Breast epithelium (tissue), 4 donors: ENCODE results near the gene TSPAN7. TPM values are rescaled to one million over a fixed set of nuclear protein-coding genes. Genes with fewer than 3 reads are reported as not detected.

ENCODE experiments used
- DNase-seq, 2 donors: peaks; one replicate each; pipeline ENCODE4 v3.0.0-alpha.2; 2019; ENCODE audit warnings: low spot score in 2 of 2
- H3K27ac ChIP-seq, 2 donors: fragments of 200-600 bp; sonication (generic) in 1 of 2; one replicate each; pipeline ENCODE4 v1.5.1; 2016 to 2019; ENCODE audit warnings: mild to moderate bottlenecking in 1 of 2
- H3K27me3 ChIP-seq, 2 donors: fragments of 200-600 bp; sonication (generic) in 1 of 2; one replicate each; pipeline versions ENCODE4 v1.5.1 to v1.6.0; 2017 to 2019; ENCODE audit warnings: control low read depth in 1 of 2, mild to moderate bottlenecking in 1 of 2
- H3K36me3 ChIP-seq: fragments of 200-600 bp; one replicate; pipeline ENCODE4 v1.5.1; 2019
- H3K4me1 ChIP-seq, 2 donors: fragments of 200-600 bp; sonication (generic); one replicate each; pipeline ENCODE4 v1.5.1; 2016 to 2019; ENCODE audit warnings: control low read depth in 1 of 2
- H3K4me3 ChIP-seq, 3 donors: fragments of 200-600 bp; sonication (generic); 1 replicate in 2 of 3; 2 replicates in 1 of 3; pipeline ENCODE4 v1.5.1; 2016 to 2019; ENCODE audit warnings: mild to moderate bottlenecking in 3 of 3, moderate library complexity in 2 of 3
- H3K9me3 ChIP-seq, 2 donors: fragments of 200-600 bp; sonication (generic) in 1 of 2; one replicate each; pipeline ENCODE4 v1.5.1; 2016 to 2019; ENCODE audit warnings: control low read depth in 1 of 2
- POLR2A ChIP-seq: fragments of 450-650 bp; IDR thresholded peaks from one replicate; pipeline ENCODE4 v1.6.1; 2016; ENCODE audit warnings: antibody characterized with exemption, mild to moderate bottlenecking, moderate library complexity
- POLR2AphosphoS5 ChIP-seq, 3 donors: sonication (generic); formaldehyde crosslinking; IDR thresholded peaks; one replicate each; pipeline ENCODE4 v1.6.1; 2017; ENCODE audit warnings: antibody characterized with exemption in 3 of 3
- intact Hi-C: fragments of 100-400 bp; cut with DNase I; formaldehyde crosslinking; loops from one replicate; pipeline ENCODE4 v1.15.1; 2023; ENCODE audit warnings: low total_unique reads
- total RNA-seq, 3 donors: library from RNA; depleted of rRNA; stranded (reverse); fragments of >200 nt; gene quantifications; one replicate each; pipeline ENCODE4 v1.1.0, GENCODE V29; 2016
- TF ChIP-seq, protein P1 (sequence below), 3 donors: fragments of 450-650 bp; IDR thresholded peaks; one replicate each; pipeline ENCODE4 v1.5.1; 2016 to 2017; ENCODE audit warnings: antibody characterized with exemption in 3 of 3, mild to moderate bottlenecking in 3 of 3, moderate library complexity in 3 of 3

The TSPAN7 gene
- total RNA-seq, 3 donors from 2014 or later: 15.5 to 26.9 (median 25.9) TPM

DNA sequence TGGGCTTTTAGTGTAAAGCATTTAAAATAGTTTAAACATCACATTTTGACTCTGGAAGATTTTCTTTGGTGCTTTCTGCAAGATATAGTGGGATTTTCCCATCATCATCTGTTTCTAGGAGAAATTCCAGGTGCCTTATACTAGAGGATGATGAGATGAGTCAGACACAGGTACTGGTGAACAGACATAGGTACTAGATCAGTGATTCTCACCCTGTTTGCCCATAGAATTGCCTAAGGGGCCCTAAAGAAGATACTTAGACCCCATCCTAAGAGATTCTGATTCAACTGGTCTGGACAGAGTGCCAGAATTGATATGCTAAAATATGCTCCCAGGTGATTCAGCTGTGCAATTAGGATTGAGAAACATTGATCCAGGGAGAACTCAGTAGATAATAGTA, 9.7 kb downstream of the TSPAN7 start:
- H3K36me3 ChIP-seq: no peaks in the 10 kb centered on the region
- TF ChIP-seq, protein P1, sequence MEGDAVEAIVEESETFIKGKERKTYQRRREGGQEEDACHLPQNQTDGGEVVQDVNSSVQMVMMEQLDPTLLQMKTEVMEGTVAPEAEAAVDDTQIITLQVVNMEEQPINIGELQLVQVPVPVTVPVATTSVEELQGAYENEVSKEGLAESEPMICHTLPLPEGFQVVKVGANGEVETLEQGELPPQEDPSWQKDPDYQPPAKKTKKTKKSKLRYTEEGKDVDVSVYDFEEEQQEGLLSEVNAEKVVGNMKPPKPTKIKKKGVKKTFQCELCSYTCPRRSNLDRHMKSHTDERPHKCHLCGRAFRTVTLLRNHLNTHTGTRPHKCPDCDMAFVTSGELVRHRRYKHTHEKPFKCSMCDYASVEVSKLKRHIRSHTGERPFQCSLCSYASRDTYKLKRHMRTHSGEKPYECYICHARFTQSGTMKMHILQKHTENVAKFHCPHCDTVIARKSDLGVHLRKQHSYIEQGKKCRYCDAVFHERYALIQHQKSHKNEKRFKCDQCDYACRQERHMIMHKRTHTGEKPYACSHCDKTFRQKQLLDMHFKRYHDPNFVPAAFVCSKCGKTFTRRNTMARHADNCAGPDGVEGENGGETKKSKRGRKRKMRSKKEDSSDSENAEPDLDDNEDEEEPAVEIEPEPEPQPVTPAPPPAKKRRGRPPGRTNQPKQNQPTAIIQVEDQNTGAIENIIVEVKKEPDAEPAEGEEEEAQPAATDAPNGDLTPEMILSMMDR (IDR thresholded peaks at IDR 0.05): no peak
- TF ChIP-seq POLR2A: no peak
- TF ChIP-seq POLR2AphosphoS5 (IDR thresholded peaks at IDR 0.05): no peak

DNA sequence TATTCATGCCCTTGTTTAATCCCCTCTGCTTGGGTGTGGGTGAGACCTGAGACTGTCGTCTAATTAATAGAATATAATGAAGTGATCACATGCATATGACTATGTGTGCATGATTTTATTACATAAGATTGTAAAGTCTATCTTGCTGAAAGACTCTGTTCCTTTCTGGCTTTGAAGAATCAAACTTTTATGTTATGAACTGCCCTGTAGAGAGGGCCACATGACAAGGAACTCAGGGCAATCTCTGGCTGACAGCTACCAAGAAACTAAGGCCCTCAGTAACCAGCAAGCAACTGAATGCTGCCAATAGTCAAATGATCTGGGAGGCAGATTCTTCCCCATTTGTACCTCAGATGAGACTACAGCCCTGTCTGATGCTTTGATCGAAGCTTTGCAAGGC, 13.5 kb downstream of the TSPAN7 start:
- H3K9me3 ChIP-seq: no peaks in the 10 kb centered on the region
- DNase-seq: no peak
- TF ChIP-seq, protein P1 (IDR thresholded peaks at IDR 0.05): no peak
- TF ChIP-seq POLR2A: no peak
- no peak for TF ChIP-seq POLR2AphosphoS5 (IDR thresholded peaks at IDR 0.05)

More for the DNA sequence above, 9.7 kb downstream of the TSPAN7 start:
- intact Hi-C loops: no loop called here
- no peak for DNase-seq
- Histone ChIP-seq H3K4me1 (no peaks in the 10 kb centered on the region), H3K9me3 (no peaks in the 10 kb centered on the region), H3K4me3 (no peak overlapping the region), H3K27ac (no peak overlapping the region), H3K27me3 (peaks cover 0 to 27% of the 10 kb centered on the region in 2 donors)

DNA sequence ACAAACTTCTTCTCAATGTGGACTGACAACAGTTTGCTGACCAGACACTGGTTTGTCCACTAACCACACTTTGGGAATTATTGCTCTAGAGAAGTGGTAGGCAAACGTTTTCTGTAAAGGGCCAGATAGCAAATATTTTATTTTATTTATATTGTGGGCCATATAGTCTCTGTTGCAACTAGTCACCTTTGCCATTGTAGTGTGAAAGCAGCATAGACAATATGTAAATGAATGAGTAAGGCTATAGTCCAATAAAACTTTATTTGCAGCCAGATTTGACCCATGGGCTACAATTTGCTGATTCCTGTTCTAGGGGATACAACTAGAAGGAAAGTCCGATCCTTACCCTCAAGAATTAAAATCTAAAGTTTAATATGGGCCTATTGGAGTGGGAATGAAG, 14.5 kb downstream of the TSPAN7 start:
- peaks cover 0 to 15% of the 10 kb centered on the region in 2 donors for H3K27me3 ChIP-seq
- H3K4me1 ChIP-seq: no peaks in the 10 kb centered on the region
- H3K36me3 ChIP-seq: no peaks in the 10 kb centered on the region
- DNase-seq: no peak
- no peak overlapping the region for H3K4me3 ChIP-seq
- H3K9me3 ChIP-seq: no peaks in the 10 kb centered on the region
- TF ChIP-seq POLR2AphosphoS5 (IDR thresholded peaks at IDR 0.05) (no peak), POLR2A (no peak)
- TF ChIP-seq, protein P1 (IDR thresholded peaks at IDR 0.05): no peak
- intact Hi-C loops: no loop called here
- H3K27ac ChIP-seq: no peak overlapping the region

More for the DNA sequence above, 13.5 kb downstream of the TSPAN7 start:
- H3K4me1 ChIP-seq: no peaks in the 10 kb centered on the region
- H3K4me3 ChIP-seq: no peak overlapping the region
- intact Hi-C loops: no loop called here
- no peak overlapping the region for H3K27ac ChIP-seq
- no peaks in the 10 kb centered on the region for H3K36me3 ChIP-seq
- peaks cover 0 to 22% of the 10 kb centered on the region in 2 donors for H3K27me3 ChIP-seq

DNA sequence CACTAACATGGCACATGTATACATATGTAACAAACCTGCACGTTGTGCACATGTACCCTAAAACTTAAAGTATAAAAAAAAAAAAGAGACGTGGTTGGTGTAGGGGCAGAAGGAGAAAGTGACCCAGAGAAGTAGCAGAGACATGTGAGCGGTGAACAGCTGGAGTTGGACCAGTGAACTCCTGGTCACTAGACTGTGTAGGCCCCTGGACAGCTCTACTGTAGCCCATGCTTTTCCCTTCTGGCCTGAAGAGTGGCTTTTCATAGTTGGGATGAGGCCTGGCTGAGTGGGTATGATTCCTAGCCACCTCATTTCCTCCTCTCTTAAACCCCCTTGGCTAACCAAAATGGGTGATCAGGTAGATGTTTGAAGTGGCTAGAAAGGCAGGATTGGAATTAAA, 16.4 kb downstream of the TSPAN7 start:
- no peaks in the 10 kb centered on the region for H3K9me3 ChIP-seq
- H3K4me3 ChIP-seq: no peak overlapping the region
- TF ChIP-seq, protein P1 (IDR thresholded peaks at IDR 0.05): no peak
- TF ChIP-seq POLR2A (no peak), POLR2AphosphoS5 (IDR thresholded peaks at IDR 0.05) (no peak)
- no peak overlapping the region for H3K27ac ChIP-seq
- intact Hi-C loops: no loop called here
- DNase-seq: no peak
- H3K27me3 ChIP-seq: peaks cover 0 to 19% of the 10 kb centered on the region in 2 donors
- no peaks in the 10 kb centered on the region for H3K4me1 ChIP-seq
- H3K36me3 ChIP-seq: no peaks in the 10 kb centered on the region

DNA sequence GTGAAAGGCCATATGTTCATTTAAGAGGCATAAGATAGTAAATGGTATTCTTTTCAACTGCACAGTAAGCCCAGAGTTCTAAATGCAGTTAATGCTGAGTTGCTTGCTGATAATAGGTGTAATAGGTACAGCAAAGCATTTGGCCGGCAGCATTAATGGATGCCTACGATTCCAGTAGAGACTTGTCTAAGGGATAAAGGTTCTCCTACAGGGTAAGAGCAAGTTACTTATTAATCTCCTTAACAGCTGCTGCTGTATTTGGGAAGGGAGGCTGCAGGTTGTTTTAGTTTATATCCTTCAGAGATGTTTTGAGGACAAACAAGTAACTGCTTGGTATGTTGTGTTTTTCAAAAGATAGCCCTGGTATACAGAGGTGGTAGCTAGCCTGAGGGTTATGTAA, 16.8 kb downstream of the TSPAN7 start:
- Histone ChIP-seq H3K9me3 (no peaks in the 10 kb centered on the region), H3K27me3 (peaks cover 0 to 23% of the 10 kb centered on the region in 2 donors), H3K27ac (no peak overlapping the region), H3K36me3 (no peaks in the 10 kb centered on the region), H3K4me3 (no peak overlapping the region), H3K4me1 (no peaks in the 10 kb centered on the region)
- intact Hi-C loops: no loop called here
- TF ChIP-seq, protein P1 (IDR thresholded peaks at IDR 0.05): no peak
- TF ChIP-seq POLR2AphosphoS5 (IDR thresholded peaks at IDR 0.05) (no peak), POLR2A (no peak)
- DNase-seq: no peak
